HCT116 (cell line): ENCODE measurements around the gene FOXD1.

ENCODE experiments used
- EZH2 ChIP-seq: fragments of 200-600 bp; sonication (generic); IDR thresholded peaks from 2 replicates; pipeline ENCODE4 v1.6.1; 2017; ENCODE audit warnings: antibody characterized with exemption, mixed run types
- POLR2A ChIP-seq: IDR thresholded peaks from 2 replicates; pipeline ENCODE4 v1.7.0; 2011; ENCODE audit warnings: borderline replicate concordance; ENCODE audit not compliant: insufficient read depth, insufficient read length; ENCODE audit errors: extremely low read depth
- POLR2AphosphoS5 ChIP-seq: IDR thresholded peaks from 2 replicates; pipeline ENCODE4 v1.6.1; 2011; ENCODE audit warnings: mild to moderate bottlenecking, low read depth, low read length, moderate library complexity
- RAD21 ChIP-seq: IDR thresholded peaks from 2 replicates; pipeline ENCODE4 v1.6.1; 2012; ENCODE audit warnings: low read depth, mild to moderate bottlenecking
- TF ChIP-seq, protein P1 (sequence below): IDR thresholded peaks from 2 replicates; pipeline ENCODE4 v1.6.1; 2012; ENCODE audit warnings: low read depth
- TF ChIP-seq, protein P2 (sequence below), 3 experiments: fragments of 200-600 bp in 1 of 3; sonication (generic) in 1 of 3; IDR thresholded peaks in 2 of 3; conservative IDR thresholded peaks in 1 of 3; 2 replicates each; pipeline ENCODE4 v1.5.1; 2012 to 2017; ENCODE audit warnings: low read depth in 2 of 3, low read length in 2 of 3, antibody characterized with exemption in 1 of 3, borderline replicate concordance in 1 of 3, control low read depth in 1 of 3, mild to moderate bottlenecking in 1 of 3, mixed read lengths in 1 of 3, mixed run types in 1 of 3, moderate library complexity in 1 of 3; ENCODE audit not compliant: insufficient read depth in 1 of 3

DNA sequence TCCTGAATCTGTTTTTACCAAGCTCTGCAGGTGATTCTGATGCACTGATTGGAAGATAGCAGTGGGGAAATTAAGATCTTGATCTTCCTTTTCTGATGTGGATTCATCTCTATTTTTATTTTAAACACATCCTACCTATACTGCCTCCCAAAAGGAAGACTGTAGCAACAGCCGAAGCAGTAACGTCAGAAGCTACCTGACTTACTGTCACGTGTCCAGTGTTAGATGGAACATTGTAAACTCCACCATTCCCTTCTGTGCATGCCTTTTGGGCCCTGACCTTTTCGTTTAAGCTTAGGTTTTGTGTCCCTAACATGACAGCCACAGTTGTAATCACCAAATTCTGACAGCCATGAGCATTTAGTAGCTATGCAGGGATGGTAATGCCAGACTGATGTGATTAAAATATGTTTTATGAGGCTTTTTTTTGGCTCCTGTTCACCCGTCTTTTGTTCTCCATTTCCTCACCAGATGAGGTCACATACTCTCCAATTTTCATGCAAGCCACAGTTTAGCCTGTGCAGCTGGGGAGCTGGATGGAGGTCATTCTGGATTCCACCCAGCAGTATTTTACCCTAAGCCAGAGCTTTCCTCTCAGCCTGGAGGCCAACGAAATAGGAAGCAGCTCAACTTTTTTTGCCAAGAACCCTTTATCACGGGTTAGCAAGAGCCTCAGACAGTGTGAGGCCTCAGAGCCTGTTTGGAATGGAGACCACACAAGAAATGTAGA lies 15.6 kb upstream of the FOXD1 start:
- TF ChIP-seq, protein P1, sequence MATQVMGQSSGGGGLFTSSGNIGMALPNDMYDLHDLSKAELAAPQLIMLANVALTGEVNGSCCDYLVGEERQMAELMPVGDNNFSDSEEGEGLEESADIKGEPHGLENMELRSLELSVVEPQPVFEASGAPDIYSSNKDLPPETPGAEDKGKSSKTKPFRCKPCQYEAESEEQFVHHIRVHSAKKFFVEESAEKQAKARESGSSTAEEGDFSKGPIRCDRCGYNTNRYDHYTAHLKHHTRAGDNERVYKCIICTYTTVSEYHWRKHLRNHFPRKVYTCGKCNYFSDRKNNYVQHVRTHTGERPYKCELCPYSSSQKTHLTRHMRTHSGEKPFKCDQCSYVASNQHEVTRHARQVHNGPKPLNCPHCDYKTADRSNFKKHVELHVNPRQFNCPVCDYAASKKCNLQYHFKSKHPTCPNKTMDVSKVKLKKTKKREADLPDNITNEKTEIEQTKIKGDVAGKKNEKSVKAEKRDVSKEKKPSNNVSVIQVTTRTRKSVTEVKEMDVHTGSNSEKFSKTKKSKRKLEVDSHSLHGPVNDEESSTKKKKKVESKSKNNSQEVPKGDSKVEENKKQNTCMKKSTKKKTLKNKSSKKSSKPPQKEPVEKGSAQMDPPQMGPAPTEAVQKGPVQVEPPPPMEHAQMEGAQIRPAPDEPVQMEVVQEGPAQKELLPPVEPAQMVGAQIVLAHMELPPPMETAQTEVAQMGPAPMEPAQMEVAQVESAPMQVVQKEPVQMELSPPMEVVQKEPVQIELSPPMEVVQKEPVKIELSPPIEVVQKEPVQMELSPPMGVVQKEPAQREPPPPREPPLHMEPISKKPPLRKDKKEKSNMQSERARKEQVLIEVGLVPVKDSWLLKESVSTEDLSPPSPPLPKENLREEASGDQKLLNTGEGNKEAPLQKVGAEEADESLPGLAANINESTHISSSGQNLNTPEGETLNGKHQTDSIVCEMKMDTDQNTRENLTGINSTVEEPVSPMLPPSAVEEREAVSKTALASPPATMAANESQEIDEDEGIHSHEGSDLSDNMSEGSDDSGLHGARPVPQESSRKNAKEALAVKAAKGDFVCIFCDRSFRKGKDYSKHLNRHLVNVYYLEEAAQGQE: no peak
- TF ChIP-seq EZH2 (no peak), POLR2A (no peak), RAD21 (no peak), POLR2AphosphoS5 (no peak)
- TF ChIP-seq, protein P2, sequence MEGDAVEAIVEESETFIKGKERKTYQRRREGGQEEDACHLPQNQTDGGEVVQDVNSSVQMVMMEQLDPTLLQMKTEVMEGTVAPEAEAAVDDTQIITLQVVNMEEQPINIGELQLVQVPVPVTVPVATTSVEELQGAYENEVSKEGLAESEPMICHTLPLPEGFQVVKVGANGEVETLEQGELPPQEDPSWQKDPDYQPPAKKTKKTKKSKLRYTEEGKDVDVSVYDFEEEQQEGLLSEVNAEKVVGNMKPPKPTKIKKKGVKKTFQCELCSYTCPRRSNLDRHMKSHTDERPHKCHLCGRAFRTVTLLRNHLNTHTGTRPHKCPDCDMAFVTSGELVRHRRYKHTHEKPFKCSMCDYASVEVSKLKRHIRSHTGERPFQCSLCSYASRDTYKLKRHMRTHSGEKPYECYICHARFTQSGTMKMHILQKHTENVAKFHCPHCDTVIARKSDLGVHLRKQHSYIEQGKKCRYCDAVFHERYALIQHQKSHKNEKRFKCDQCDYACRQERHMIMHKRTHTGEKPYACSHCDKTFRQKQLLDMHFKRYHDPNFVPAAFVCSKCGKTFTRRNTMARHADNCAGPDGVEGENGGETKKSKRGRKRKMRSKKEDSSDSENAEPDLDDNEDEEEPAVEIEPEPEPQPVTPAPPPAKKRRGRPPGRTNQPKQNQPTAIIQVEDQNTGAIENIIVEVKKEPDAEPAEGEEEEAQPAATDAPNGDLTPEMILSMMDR (IDR thresholded peaks at IDR 0.05 in 2 of 3, conservative IDR thresholded peaks at IDR 0.05 in 1 of 3; ENCODE audit: borderline replicate concordance in 1 of 3, insufficient read depth in 1 of 3, low read depth in 2 of 3, low read length in 2 of 3): no peak
